ENCODE measurements around the gene GAL3ST3. TPM values are rescaled to one million over a fixed set of nuclear protein-coding genes. Genes with fewer than 3 reads are reported as not detected.
A peak's percentile ranks its signal among the peaks of the same experiment; 100 is the strongest.

The GAL3ST3 gene
- total RNA-seq, 2 donors from 2014 or later: 0.66 to 2.6 TPM

- Histone ChIP-seq H3K4me1 (no peaks in the 10 kb centered on the region), H3K27ac (no peak overlapping the region), H3K4me3 (no peak overlapping the region), H3K9me3 (no peaks in the 10 kb centered on the region), H3K36me3 (replicated peaks in 1 of 2; ENCODE audit: insufficient read depth in 1 of 2, low read depth in 2 of 2) (peaks cover 29 to 65% of the 10 kb centered on the region in 2 donors), H3K27me3 (no peaks in the 10 kb centered on the region)
- DNase-seq: no peak
- no peak for ATAC-seq
- TF ChIP-seq POLR2A (IDR thresholded peaks at IDR 0.05): no peak
- TF ChIP-seq CTCF (IDR thresholded peaks at IDR 0.05): no peak
- intact Hi-C loops (cut with DNase I): loop anchor here (10.0 kb wide), 1 partner anchor 75 kb away; no protein-coding TSS in a partner anchor
- 73 to 77% methylated on average over 8 of the region's 8 CpGs for WGBS, 2 donors
These were observed 11.2 kb upstream of the GAL3ST3 start for GRCh38 chr11:66059966-66060680.

- no peaks in the 10 kb centered on the region for H3K9me3 ChIP-seq
- H3K27ac ChIP-seq: no peak overlapping the region
- ATAC-seq (no peak), DNase-seq (no peak)
- H3K4me1 ChIP-seq: peaks cover 22% of the 10 kb centered on the region
- no peak overlapping the region for H3K4me3 ChIP-seq
- intact Hi-C loops (cut with DNase I): no loop called here
- WGBS, 2 donors: 65 to 67% methylated on average over 7 of the region's 7 CpGs
- no peaks in the 10 kb centered on the region for H3K27me3 ChIP-seq
- TF ChIP-seq POLR2A (IDR thresholded peaks at IDR 0.05): no peak
- no peak for TF ChIP-seq CTCF (IDR thresholded peaks at IDR 0.05)
- H3K36me3 ChIP-seq (replicated peaks in 1 of 2; ENCODE audit: insufficient read depth in 1 of 2, low read depth in 2 of 2): peaks cover 26 to 50% of the 10 kb centered on the region in 2 donors
These were observed 7.5 kb upstream of the GAL3ST3 start for GRCh38 chr11:66056501-66056900.

GRCh38 chr11:66055021-66055420 lies 6.1 kb upstream of the GAL3ST3 start:
- 77 to 86% methylated on average over 6 to 7 of the region's 7 CpGs for WGBS, 2 donors
- peaks cover 14 to 39% of the 10 kb centered on the region in 2 donors for H3K36me3 ChIP-seq (replicated peaks in 1 of 2; ENCODE audit: insufficient read depth in 1 of 2, low read depth in 2 of 2)
- H3K27me3 ChIP-seq: no peaks in the 10 kb centered on the region
- peaks cover 31% of the 10 kb centered on the region for H3K4me1 ChIP-seq
- no peak overlapping the region for H3K27ac ChIP-seq
- no peak for TF ChIP-seq POLR2A (IDR thresholded peaks at IDR 0.05)
- no peak for TF ChIP-seq CTCF (IDR thresholded peaks at IDR 0.05)
- intact Hi-C loops (cut with DNase I): no loop called here
- DNase-seq (no peak), ATAC-seq (no peak)
- no peaks in the 10 kb centered on the region for H3K9me3 ChIP-seq
- no peak overlapping the region for H3K4me3 ChIP-seq

- ATAC-seq (no peak), DNase-seq (no peak)
- 0 to 1% methylated on average over 16 to 17 of the region's 17 CpGs for WGBS, 2 donors
- peak overlapping the region; percentile 39 to 90 (median 80) for H3K27ac ChIP-seq
- H3K4me3 ChIP-seq: peak overlapping the region; percentile 74 to 89
- H3K4me1 ChIP-seq: peaks cover 43% of the 10 kb centered on the region
- peaks cover 4 to 19% of the 10 kb centered on the region in 2 donors for H3K36me3 ChIP-seq (replicated peaks in 1 of 2; ENCODE audit: insufficient read depth in 1 of 2, low read depth in 2 of 2)
- intact Hi-C loops (cut with DNase I): no loop called here
- TF ChIP-seq CTCF (IDR thresholded peaks at IDR 0.05) (no peak), POLR2A (IDR thresholded peaks at IDR 0.05) (no peak)
- H3K27me3 ChIP-seq: no peaks in the 10 kb centered on the region
- no peaks in the 10 kb centered on the region for H3K9me3 ChIP-seq
These were observed 3.7 kb upstream of the GAL3ST3 start for GRCh38 chr11:66052664-66052982.

Data from body of pancreas (tissue), 4 donors.